Stimulated activated CD4-positive, alpha-beta T cell treated with anti-CD3 and anti-CD28 coated beads, Interleukin-15, amount 100 ng/mL, for 48 hours (primary cell): ENCODE measurements around the gene PCBD2.
"Not testable (repeated sequence)": the region's sequence is repeated elsewhere in the genome, so short reads cannot be mapped to it uniquely, and the experiment has no call there.

ENCODE experiments used
- DNase-seq, 2 donors: peaks; one replicate each; pipeline ENCODE4 v3.0.0-alpha.2; 2020; ENCODE audit warnings: low read depth in 2 of 2

Gene PCBD2

DNA sequence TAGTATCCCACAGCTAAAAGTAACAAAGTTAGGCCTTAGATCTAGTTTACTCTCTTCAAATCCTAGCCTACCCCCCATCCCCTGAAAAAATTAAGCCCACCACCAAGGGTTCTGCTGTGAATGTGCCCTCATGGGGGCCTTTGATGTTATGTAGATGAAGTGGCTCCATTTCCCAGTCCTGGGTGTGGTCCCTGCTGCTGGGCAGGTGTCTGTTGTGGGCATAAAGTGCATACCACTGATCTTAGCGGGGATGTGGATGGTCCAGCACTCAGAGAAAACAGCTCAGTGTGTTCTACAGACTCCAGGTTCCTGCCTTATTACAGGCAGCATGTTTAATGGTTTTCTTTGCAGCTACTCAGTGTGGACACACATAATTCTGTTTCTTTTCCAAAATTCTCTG lies 1.9 kb downstream of the PCBD2 start:
- no peak for DNase-seq

- not testable (repeated sequence) for DNase-seq
Measured at GRCh38 chr5:134910752-134911151, 5.8 kb downstream of the PCBD2 start.

- DNase-seq = no peak
Measured at GRCh38 chr5:134911285-134912206, 6.6 kb downstream of the PCBD2 start.

DNA sequence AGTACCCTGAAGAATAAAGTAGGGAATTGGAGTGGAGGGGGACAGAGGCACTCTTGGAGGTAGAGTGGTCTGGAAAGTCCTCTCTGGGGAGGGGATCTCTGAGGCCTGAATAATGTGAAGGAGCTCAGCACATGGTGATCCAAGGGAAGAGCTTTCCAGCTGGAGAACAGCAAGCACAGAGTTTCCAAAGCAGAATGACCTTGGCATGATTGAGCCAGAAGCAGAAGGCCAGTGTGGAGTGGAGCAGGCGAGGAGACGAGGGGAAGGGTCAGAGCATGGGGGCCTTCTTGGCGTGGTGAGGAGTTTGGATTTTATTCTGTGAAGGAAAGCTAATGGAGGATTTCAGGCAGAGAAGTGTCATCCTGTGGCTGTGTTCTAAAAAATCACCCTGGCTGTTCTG lies 8.3 kb downstream of the PCBD2 start:
- no peak for DNase-seq

DNA sequence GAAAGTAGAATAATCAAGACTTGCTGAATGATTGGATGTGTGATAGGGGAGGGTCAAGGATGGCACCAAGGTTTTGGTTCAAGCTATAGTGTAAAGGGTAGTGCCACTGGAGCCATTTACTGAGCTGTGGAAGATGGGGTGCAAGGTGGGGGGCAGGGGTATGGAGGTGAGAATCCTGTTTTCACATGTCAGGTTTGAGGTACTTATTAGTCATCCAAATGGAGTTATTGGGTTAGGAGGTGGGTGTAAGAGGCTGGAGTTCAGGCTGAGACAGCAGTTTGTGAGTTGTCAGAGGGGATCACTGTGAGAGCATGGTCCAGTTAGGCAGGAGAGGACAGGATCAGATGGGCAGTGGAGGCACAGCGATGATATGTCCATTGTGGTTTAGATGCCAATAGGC lies 8.9 kb downstream of the PCBD2 start:
- no peak for DNase-seq

DNA sequence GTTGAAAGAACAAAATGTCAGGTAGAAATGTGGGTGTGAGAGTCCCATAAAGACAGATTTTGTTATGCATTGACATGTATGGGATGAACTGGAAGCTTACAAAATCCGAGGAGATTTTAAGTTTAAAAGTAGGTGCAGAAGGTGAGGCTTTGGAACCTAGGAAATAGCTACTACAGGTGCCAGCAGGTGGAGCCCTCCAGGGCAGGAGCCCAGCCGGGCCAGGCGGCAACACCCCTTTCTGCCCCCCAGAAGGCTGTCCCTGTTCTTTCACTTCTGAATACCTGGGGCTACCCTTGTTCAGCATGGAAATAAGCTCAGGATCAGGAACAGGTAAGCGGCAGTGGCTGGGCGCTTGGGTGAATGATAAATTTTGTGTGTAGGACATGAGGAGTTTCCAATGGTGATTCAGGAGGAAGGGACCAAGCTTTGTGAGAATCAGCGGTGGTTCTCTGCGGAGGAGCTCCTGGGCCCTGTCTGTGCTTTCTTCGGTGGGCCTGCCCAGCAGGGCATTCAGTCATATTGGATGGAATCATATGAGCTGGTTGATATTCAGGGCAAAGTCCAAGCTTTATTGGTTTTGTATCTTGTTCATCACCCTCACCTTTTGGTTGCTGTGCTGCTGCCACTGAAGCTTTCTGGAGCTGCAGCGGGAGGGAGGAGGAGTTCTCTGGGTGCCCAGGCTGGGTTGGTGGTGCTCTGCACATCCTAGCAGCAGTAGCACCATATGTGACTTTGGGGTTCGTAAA lies 12.3 kb downstream of the PCBD2 start:
- no peak for DNase-seq

GRCh38 chr5:134918861-134919260 lies 13.9 kb downstream of the PCBD2 start:
- no peak for DNase-seq

- no peak for DNase-seq
Measured at GRCh38 chr5:134920848-134921575, 16.1 kb downstream of the PCBD2 start.

DNA sequence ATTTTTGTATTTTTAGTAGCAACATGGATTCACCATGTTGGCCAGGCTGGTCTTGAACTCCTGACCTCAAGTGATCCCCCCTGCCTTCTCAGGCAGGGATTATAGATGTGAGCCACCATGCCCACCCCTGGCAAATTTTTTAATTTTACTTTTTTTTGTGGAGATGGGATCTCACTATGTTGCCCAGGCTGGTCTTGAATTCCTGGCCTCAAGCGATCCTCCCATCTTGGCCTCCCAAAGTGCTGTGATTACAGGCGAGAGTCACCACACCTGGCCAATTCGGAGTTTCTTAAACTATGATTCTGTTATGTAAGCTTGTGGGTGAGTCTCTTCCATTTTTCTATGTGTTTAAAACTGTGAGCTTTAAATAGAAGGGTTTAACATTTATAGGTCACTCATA lies 27.6 kb downstream of the PCBD2 start:
- DNase-seq = no peak

GRCh38 chr5:134934202-134934601 lies 29.3 kb downstream of the PCBD2 start:
- DNase-seq = no peak

DNA sequence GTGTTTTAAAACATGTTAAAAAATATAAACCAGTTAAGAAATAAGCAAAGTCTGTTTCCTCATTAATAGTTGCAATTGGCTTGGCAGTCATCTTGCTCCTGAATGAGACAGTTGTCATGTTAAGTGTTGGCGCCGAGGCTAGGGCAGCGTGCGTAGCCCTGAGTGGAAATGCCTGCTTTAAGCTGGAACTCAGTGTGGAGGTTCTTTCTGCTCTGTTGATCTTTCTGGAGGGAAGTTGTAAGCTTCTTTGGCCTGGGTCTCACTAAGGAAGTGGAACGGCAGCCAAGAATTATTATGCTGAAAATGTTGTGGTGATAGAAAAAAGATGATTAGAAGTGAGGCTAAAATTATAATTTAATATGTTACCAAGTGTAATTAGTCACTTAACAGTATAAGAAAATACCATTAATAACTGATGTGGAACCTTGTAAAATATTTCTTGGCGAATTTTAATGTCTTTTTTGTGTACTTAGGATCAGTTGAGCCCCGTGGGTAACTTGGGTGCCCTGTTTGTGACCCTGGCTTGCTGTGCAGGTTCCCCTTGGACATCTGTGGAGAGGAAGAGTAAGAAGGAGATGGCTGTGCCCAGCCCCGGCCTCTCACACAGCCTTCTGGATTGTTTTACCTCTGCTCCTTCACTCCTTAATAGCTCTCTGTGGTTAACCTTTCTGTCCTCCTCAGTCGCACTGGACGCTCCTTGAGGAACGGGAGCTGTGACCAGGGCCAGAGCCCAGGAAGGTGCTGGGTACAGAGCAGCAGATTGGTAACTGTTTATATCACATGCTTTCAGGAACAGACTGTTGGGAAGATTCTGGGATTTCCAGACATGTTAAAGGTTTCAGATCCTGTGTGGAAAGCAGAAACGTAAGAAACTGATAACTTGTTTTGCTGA lies 31.0 kb downstream of the PCBD2 start:
- DNase-seq = no peak

- DNase-seq = no peak
Measured at GRCh38 chr5:134937526-134937925, 32.6 kb downstream of the PCBD2 start.

DNA sequence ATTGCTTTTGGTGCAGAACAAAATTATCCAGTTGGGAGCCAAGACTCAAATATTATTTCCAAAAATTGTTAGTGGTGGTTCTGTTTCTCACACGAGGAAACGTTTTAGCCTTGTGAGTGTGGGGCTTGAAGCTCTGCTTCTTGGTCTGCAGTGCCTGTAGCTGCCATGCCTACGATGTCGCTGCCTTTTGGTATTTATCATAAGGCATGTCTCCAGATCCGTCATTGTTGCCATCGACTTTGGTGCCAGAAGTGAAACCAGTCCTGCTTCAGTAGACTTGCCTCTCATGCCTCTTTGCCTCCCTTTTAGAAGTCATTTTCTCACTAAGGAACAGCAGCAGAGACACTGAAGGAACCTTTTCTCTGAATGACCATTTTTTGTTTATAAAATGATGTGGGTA lies 33.1 kb downstream of the PCBD2 start:
- no peak for DNase-seq

DNA sequence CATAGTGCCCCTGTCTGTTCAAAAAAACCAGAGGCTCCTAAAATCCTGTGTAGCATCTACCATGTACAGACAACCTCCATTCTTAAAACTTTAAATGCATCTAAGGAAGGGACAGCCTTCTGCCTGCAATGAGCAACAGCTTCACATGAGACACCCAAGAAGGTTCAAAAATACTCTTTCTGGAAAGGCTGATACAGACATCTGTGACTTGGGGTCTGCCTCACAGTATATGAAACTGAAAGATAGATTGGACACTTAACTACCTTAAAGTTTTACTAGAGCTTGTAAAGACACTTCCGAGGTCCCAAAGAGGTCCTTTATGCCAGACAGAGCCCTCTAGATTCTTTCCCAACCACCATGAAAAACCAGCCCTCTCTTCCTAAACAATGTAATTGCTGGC lies 34.6 kb downstream of the PCBD2 start:
- DNase-seq = no peak

GRCh38 chr5:134943547-134943946 lies 38.6 kb downstream of the PCBD2 start:
- no peak for DNase-seq

DNA sequence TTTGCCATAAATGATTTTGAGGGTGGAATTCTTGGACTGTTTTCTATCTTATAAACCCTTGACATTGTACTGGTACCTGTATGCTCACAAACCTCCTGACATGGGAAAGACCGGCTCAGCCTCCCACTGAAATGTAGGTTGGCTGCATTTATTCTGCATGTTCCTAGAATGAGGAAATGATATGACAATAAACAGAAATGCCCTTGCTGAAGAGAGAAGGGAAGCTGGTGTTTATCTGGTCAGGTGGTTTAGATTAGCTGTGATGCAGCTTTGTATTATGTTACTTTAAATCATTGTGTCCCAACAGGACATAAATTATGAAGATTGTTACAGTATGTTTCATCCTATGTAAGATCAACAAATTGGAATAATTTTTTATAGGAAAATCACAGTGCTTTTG lies 39.7 kb downstream of the PCBD2 start:
- no peak for DNase-seq

DNA sequence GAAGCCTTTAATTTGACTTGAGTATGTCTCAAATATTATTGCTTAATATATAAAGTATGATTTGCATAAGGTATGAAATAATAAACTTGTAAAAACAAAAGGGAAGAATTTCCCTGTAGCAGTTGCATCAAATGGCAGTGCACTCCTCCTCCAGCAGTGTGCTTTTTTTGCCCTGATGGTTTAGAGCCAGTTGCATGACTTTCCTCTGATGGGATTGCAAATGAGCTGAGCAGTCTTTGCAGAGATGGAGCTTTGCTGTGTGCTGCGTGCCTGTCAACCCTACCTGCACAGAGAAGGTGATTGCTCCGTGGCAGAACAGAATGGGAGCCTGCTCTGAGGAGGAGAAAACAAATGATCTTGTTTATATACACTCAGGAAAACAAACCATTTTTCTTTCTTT lies 40.1 kb downstream of the PCBD2 start:
- no peak for DNase-seq

GRCh38 chr5:134948911-134949310 lies 44.0 kb downstream of the PCBD2 start:
- DNase-seq = no peak

GRCh38 chr5:134949316-134949715 lies 44.4 kb downstream of the PCBD2 start:
- DNase-seq = no peak

- no peak for DNase-seq
Measured at GRCh38 chr5:134957920-134958608, 53.1 kb downstream of the PCBD2 start.

- DNase-seq = no peak
Measured at GRCh38 chr5:134958755-134959154, 53.8 kb downstream of the PCBD2 start.
